Measurements from ENCODE around the gene BCAS1.

DNA sequence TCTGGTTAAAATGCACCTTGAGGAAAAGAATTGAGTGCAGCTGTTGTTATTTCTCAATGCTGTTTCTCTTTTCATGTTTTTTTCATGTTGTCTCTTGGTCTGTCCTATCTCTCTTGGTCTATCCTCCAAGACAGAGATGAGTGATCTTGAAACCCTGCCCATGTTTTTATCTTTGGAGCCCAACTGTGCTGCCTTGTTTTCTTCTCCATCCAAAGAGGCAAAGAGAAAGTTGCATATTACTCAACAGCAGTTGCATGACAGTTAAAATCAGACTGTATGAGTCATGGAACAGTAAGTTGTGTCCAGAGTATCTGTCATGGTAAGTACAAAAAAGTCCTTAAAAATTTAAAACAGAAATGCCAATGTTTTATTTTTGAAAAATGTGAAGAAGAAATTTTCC, 26.2 kb downstream of the BCAS1 start:
- no peak for TF ChIP-seq CTCF (IDR thresholded peaks at IDR 0.05)
- no peak for TF ChIP-seq POLR2A (IDR thresholded peaks at IDR 0.05)
